Left lung (tissue), 10 donors: ENCODE measurements around the gene NYAP2. TPM values are rescaled to one million over a fixed set of nuclear protein-coding genes. Genes with fewer than 3 reads are reported as not detected.

ENCODE experiments used
- ATAC-seq: fragments of 200-7000 bp; cut with Tn5 transposase; one replicate; pipeline ENCODE4 v1.9.1; 2020; ENCODE audit warnings: moderate library complexity
- DNase-seq, 4 donors: peaks; one replicate each; pipeline ENCODE4 v3.0.0-alpha.2; 2013 to 2020
- H3K27ac ChIP-seq, 2 donors: fragments of 200-600 bp; sonication (generic) in 1 of 2; one replicate each; pipeline versions ENCODE4 v1.5.0 to v1.8.0; 2020 to 2021
- H3K27me3 ChIP-seq, 2 donors: fragments of 200-600 bp; sonication (generic) in 1 of 2; one replicate each; pipeline versions ENCODE4 v1.5.0 to v1.8.0; 2020 to 2021
- H3K36me3 ChIP-seq, 2 donors: fragments of 200-600 bp; sonication (generic) in 1 of 2; one replicate each; pipeline versions ENCODE4 v1.5.0 to v1.8.0; 2020 to 2021
- H3K4me1 ChIP-seq, 2 donors: fragments of 200-600 bp; one replicate each; pipeline ENCODE4 v1.8.0; 2021
- H3K4me3 ChIP-seq, 2 donors: fragments of 200-600 bp; sonication (generic) in 1 of 2; one replicate each; pipeline versions ENCODE4 v1.5.0 to v1.8.0; 2020 to 2021; ENCODE audit warnings: mild to moderate bottlenecking in 1 of 2
- H3K9me3 ChIP-seq, 2 donors: fragments of 200-600 bp; sonication (generic) in 1 of 2; one replicate each; pipeline versions ENCODE4 v1.5.0 to v1.8.0; 2020 to 2021
- intact Hi-C, 2 donors: fragments of 100-400 bp; cut with DNase I; formaldehyde crosslinking; loops; one replicate each; pipeline versions ENCODE4 v1.11.2 to v1.14.2; 2022
- polyA plus RNA-seq, 6 donors: library from polyadenylated mRNA; unstranded; fragments of 120-200 nt; gene quantifications; one replicate each; pipeline ENCODE4 v1.2.1, GENCODE V29; 2013; ENCODE audit not compliant: insufficient read length in 6 of 6
- total RNA-seq, 2 donors: library from RNA; stranded (reverse); fragmentation: NEBNext Ultra II Directional; extraction: Animal tissue kit (Norgen Biotek cat#: 25700); gene quantifications; one replicate each; pipeline ENCODE4 v1.2.1, GENCODE V29; 2021
- TF ChIP-seq, protein P1 (sequence below), 2 donors: fragments of 200-600 bp; sonication (generic) in 1 of 2; IDR thresholded peaks; one replicate each; pipeline versions ENCODE4 v1.5.0 to v1.8.0; 2021; ENCODE audit warnings: antibody characterized with exemption in 2 of 2
- donor health status: DM: no; HTN: yes; CAD: no.
- donor health status: DM: no; HTN: no; CAD: no.

Gene NYAP2
- total and polyA plus RNA-seq, 8 donors, result 0.04 to 1.0 (median 0.07) TPM

DNA sequence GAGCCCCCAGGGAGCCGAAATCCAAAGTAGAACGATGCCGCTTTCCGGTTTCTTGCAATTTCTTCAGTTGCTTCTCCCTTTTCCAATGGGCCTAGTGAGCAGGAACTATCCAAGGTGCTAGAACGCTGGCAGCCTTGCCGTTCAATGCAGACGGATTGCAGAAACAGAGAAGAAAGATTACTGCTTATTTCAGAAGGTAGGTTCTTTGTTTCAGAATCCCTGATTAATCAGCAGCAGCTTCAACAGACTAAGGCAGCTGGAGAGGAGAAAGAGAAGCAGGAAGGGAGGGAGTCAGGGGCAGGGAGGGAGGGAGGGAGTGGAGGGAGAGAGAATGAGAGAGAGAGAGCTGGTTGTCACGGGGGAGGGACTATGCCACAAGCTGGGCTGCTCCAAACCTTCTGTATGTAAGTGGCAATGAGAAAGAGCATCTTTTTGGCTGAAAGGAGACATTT is 576 bp downstream of the NYAP2 start:
- H3K4me1 ChIP-seq, result no peaks in the 10 kb centered on the region
- H3K4me3 ChIP-seq, result no peak overlapping the region
- no peaks in the 10 kb centered on the region for H3K9me3 ChIP-seq
- ATAC-seq (peak; percentile 55), DNase-seq (peak in 3 of 4 donors; percentile 26 to 52 (median 37))
- no peak overlapping the region for H3K27ac ChIP-seq
- no peaks in the 10 kb centered on the region for H3K36me3 ChIP-seq
- intact Hi-C loops, result no loop called here
- TF ChIP-seq, protein P1, sequence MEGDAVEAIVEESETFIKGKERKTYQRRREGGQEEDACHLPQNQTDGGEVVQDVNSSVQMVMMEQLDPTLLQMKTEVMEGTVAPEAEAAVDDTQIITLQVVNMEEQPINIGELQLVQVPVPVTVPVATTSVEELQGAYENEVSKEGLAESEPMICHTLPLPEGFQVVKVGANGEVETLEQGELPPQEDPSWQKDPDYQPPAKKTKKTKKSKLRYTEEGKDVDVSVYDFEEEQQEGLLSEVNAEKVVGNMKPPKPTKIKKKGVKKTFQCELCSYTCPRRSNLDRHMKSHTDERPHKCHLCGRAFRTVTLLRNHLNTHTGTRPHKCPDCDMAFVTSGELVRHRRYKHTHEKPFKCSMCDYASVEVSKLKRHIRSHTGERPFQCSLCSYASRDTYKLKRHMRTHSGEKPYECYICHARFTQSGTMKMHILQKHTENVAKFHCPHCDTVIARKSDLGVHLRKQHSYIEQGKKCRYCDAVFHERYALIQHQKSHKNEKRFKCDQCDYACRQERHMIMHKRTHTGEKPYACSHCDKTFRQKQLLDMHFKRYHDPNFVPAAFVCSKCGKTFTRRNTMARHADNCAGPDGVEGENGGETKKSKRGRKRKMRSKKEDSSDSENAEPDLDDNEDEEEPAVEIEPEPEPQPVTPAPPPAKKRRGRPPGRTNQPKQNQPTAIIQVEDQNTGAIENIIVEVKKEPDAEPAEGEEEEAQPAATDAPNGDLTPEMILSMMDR (IDR thresholded peaks at IDR 0.05), result no peak
- peaks cover 0 to 12% of the 10 kb centered on the region in 2 donors for H3K27me3 ChIP-seq

- no peak for DNase-seq
- TF ChIP-seq, protein P1 (IDR thresholded peaks at IDR 0.05), result no peak
These were observed 1.3 kb downstream of the NYAP2 start for GRCh38 chr2:225400546-225401400.

DNA sequence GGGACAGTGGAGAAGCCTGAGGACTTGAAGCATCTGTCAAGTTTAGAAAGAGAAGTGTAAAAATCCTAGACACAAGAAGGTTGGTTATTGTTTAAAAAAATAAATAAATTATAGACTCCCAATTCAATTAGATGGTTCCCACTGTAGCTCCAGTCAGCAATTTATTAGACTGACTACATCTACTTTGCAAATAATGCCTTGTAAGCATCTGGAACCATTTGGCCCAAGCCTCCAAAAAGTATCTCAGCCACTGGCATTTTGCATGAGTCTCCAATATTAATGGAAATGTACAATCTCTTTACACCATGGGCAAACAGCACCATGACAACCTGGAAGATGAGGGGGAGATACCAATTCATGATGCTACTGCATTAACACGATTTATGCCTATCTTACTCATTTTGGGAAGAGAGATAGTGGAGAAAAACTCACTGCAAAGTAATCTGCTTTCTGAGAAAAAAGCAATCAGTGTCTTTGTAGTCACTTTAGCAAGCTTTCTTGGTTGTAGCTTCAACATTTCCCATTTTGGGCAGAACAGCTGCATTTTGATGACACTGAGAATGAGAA is 2.8 kb downstream of the NYAP2 start:
- TF ChIP-seq, protein P1 (IDR thresholded peaks at IDR 0.05), result no peak
- peaks cover 0 to 12% of the 10 kb centered on the region in 2 donors for H3K27me3 ChIP-seq
- no peak for ATAC-seq
- no peaks in the 10 kb centered on the region for H3K9me3 ChIP-seq
- no peaks in the 10 kb centered on the region for H3K4me1 ChIP-seq
- intact Hi-C loops, result no loop called here
- no peak for DNase-seq
- H3K4me3 ChIP-seq, result no peak overlapping the region
- no peak overlapping the region for H3K27ac ChIP-seq
- H3K36me3 ChIP-seq, result no peaks in the 10 kb centered on the region

More at GRCh38 chr2:225400546-225401400, 1.3 kb downstream of the NYAP2 start:
- no peak overlapping the region for H3K27ac ChIP-seq
- no peak for ATAC-seq
- H3K4me1 ChIP-seq, result no peaks in the 10 kb centered on the region
- H3K27me3 ChIP-seq, result peaks cover 0 to 12% of the 10 kb centered on the region in 2 donors
- H3K36me3 ChIP-seq, result no peaks in the 10 kb centered on the region
- no peaks in the 10 kb centered on the region for H3K9me3 ChIP-seq
- no peak overlapping the region for H3K4me3 ChIP-seq
- intact Hi-C loops, result no loop called here

- DNase-seq (no peak), ATAC-seq (no peak)
- TF ChIP-seq, protein P1 (IDR thresholded peaks at IDR 0.05), result no peak
- no peaks in the 10 kb centered on the region for H3K9me3 ChIP-seq
- H3K4me3 ChIP-seq, result no peak overlapping the region
- no peaks in the 10 kb centered on the region for H3K4me1 ChIP-seq
- no peaks in the 10 kb centered on the region for H3K36me3 ChIP-seq
- no peaks in the 10 kb centered on the region for H3K27me3 ChIP-seq
- intact Hi-C loops, result no loop called here
- no peak overlapping the region for H3K27ac ChIP-seq
These were observed 11.9 kb downstream of the NYAP2 start for GRCh38 chr2:225411452-225411851.

GRCh38 chr2:225413786-225414185 is 14.3 kb downstream of the NYAP2 start:
- H3K9me3 ChIP-seq, result no peaks in the 10 kb centered on the region
- H3K4me1 ChIP-seq, result no peaks in the 10 kb centered on the region
- DNase-seq, result no peak
- H3K27me3 ChIP-seq, result no peaks in the 10 kb centered on the region
- H3K27ac ChIP-seq, result no peak overlapping the region
- TF ChIP-seq, protein P1 (IDR thresholded peaks at IDR 0.05), result no peak
- no peak for ATAC-seq
- H3K4me3 ChIP-seq, result no peak overlapping the region
- no peaks in the 10 kb centered on the region for H3K36me3 ChIP-seq
- intact Hi-C loops, result no loop called here
